SU-DHL-6 (cell line): Measurements from ENCODE around the gene PAM16.

Source experiments
- EZH2phosphoT487 ChIP-seq: fragments of 200-600 bp; sonication (generic), shearing (Covaris generic); conservative IDR thresholded peaks from 2 replicates; pipeline ENCODE4 v1.6.1; 2018; ENCODE audit warnings: mild to moderate bottlenecking, antibody characterized with exemption, low read length, moderate library complexity, mixed read lengths
- TF ChIP-seq, protein P1 (sequence below): fragments of 200-600 bp; sonication (generic); IDR thresholded peaks from one replicate; pipeline ENCODE4 v1.5.1; 2017; ENCODE audit warnings: antibody characterized with exemption, mild to moderate bottlenecking, low read length, moderate library complexity; ENCODE audit not compliant: insufficient read depth, poor library complexity, severe bottlenecking

DNA sequence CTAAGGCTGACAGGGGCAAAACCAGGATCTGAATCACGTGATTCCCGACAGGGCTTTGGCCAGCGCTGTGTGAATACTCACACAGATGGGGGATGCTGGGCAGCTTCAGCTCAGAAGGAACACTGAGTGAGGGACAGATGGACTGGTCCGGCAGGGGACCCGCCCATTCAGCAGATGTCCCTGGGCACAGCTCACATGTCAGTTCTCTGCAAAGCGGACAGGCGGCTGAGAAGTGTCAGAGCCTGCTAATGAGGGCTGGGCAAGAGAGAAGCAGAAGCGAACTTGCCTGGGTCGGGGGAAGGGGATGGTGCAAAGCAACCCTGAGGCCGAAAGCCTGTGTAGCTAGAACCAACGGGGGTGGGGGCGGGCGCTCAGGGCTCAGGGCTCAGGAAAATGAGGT lies 47.1 kb downstream of the PAM16 start:
- TF ChIP-seq, protein P1, sequence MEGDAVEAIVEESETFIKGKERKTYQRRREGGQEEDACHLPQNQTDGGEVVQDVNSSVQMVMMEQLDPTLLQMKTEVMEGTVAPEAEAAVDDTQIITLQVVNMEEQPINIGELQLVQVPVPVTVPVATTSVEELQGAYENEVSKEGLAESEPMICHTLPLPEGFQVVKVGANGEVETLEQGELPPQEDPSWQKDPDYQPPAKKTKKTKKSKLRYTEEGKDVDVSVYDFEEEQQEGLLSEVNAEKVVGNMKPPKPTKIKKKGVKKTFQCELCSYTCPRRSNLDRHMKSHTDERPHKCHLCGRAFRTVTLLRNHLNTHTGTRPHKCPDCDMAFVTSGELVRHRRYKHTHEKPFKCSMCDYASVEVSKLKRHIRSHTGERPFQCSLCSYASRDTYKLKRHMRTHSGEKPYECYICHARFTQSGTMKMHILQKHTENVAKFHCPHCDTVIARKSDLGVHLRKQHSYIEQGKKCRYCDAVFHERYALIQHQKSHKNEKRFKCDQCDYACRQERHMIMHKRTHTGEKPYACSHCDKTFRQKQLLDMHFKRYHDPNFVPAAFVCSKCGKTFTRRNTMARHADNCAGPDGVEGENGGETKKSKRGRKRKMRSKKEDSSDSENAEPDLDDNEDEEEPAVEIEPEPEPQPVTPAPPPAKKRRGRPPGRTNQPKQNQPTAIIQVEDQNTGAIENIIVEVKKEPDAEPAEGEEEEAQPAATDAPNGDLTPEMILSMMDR, result no peak
- TF ChIP-seq EZH2phosphoT487, result no peak
